Measurements from ENCODE around the gene PER3. TPM values are rescaled to one million over a fixed set of nuclear protein-coding genes. Genes with fewer than 3 reads are reported as not detected.
A peak's percentile ranks its signal among the peaks of the same experiment; 100 is the strongest.

The PER3 gene
- total and polyA plus RNA-seq, 8 donors = 4.6 to 13.9 (median 9.6) TPM

DNA sequence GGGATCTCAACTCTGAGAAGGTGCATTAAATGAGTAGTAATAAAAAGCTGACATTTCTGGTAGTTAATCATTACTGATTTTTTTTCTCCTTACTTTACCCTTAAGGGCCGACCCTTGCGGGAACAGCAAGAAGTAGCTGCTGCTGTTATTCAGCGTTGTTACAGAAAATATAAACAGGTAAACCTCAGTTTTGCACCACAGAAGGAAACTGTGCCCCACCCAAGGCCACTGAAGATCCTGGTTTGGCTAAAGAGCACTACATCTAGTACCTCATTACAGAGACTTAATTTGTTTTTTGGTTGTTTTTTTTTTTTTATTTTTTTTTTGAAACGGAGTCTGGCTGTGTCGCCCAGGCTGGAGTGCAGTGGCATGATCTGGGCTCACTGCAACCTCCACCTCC is 36.5 kb upstream of the PER3 start:
- ATAC-seq (no peak), FAIRE-seq (no peak)
- TF ChIP-seq, protein P1, sequence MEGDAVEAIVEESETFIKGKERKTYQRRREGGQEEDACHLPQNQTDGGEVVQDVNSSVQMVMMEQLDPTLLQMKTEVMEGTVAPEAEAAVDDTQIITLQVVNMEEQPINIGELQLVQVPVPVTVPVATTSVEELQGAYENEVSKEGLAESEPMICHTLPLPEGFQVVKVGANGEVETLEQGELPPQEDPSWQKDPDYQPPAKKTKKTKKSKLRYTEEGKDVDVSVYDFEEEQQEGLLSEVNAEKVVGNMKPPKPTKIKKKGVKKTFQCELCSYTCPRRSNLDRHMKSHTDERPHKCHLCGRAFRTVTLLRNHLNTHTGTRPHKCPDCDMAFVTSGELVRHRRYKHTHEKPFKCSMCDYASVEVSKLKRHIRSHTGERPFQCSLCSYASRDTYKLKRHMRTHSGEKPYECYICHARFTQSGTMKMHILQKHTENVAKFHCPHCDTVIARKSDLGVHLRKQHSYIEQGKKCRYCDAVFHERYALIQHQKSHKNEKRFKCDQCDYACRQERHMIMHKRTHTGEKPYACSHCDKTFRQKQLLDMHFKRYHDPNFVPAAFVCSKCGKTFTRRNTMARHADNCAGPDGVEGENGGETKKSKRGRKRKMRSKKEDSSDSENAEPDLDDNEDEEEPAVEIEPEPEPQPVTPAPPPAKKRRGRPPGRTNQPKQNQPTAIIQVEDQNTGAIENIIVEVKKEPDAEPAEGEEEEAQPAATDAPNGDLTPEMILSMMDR (IDR thresholded peaks at IDR 0.05) = no peak

DNA sequence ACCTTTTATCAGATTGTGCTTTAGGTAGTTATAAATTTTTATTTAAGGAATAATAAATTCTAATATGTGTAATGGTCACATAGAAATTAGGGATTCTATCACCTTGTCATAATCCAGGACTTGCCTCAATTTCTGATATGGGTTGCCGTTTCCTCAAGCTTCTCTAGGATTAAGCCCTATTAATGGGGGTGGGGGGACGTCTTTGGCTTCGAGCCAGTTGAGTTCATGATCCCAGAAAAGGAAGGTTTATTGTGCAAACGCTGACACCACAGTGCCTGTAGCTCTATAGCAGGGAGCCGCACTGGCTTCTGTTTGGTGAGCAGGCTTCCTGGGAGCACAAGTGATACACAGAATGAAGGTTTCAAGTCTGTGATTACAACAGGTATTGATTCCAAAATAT is 35.0 kb upstream of the PER3 start:
- Histone ChIP-seq H3K9me3 (no peaks in the 10 kb centered on the region), H3K27ac (no peak overlapping the region), H3K4me3 (no peak overlapping the region), H3K4me1 (no peaks in the 10 kb centered on the region), H3K27me3 (no peaks in the 10 kb centered on the region), H3K36me3 (no peaks in the 10 kb centered on the region)
- intact Hi-C loops (cut with DNase I) = no loop called here
- DNase-seq (no peak), FAIRE-seq (no peak), ATAC-seq (no peak)
- TF ChIP-seq, protein P1 (IDR thresholded peaks at IDR 0.05) = no peak
- 48 to 57% methylated on average over 5 of the region's 5 CpGs for WGBS, 2 donors

More for the DNA sequence above, 36.5 kb upstream of the PER3 start:
- H3K27me3 ChIP-seq = no peaks in the 10 kb centered on the region
- no peaks in the 10 kb centered on the region for H3K36me3 ChIP-seq
- H3K4me3 ChIP-seq = no peak overlapping the region
- intact Hi-C loops (cut with DNase I) = no loop called here
- H3K4me1 ChIP-seq = no peaks in the 10 kb centered on the region
- DNase-seq = no peak
- WGBS, 2 donors = 80% methylated on average over 5 of the region's 5 CpGs
- H3K27ac ChIP-seq = no peak overlapping the region
- H3K9me3 ChIP-seq = no peaks in the 10 kb centered on the region

DNA sequence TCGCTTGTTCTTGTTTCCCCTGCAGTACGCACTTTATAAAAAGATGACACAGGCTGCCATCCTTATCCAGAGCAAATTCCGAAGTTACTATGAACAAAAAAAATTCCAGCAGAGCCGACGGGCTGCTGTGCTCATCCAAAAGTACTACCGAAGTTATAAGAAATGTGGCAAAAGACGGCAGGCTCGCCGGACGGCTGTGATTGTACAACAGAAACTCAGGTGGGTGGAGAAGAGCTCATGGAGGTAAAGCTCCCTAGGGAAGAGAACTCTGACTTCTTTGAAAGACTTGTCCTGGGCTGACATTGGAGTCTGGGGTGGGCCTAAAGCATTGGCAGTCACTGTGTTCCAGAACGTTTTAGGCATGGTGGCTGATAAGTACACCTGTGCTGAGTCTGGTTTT is 32.9 kb upstream of the PER3 start:
- DNase-seq (no peak), ATAC-seq (no peak), FAIRE-seq (no peak)
- Histone ChIP-seq H3K4me3 (no peak overlapping the region), H3K9me3 (no peaks in the 10 kb centered on the region), H3K4me1 (no peaks in the 10 kb centered on the region), H3K36me3 (no peaks in the 10 kb centered on the region), H3K27me3 (no peaks in the 10 kb centered on the region), H3K27ac (no peak overlapping the region)
- TF ChIP-seq, protein P1 (IDR thresholded peaks at IDR 0.05) = no peak
- 82 to 90% methylated on average over 11 of the region's 11 CpGs for WGBS, 2 donors
- intact Hi-C loops (cut with DNase I) = loop anchor here in 1 of 3 donors (5.0 kb wide), 1 partner anchor 84 kb away; no protein-coding TSS in a partner anchor

- no peak overlapping the region for H3K4me3 ChIP-seq
- H3K27me3 ChIP-seq = no peaks in the 10 kb centered on the region
- H3K36me3 ChIP-seq = no peaks in the 10 kb centered on the region
- 8 to 11% methylated on average over 18 of the region's 18 CpGs for WGBS, 2 donors
- intact Hi-C loops (cut with DNase I) = loop anchor here in 2 of 3 donors (2.0 to 5.0 kb wide), 2 partner anchors 85 to 86 kb away; no protein-coding TSS in a partner anchor
- ATAC-seq (peak; percentile 86 to 95 (median 88)), FAIRE-seq (peak; percentile 64), DNase-seq (peak in 4 of 6 donors; percentile 33 to 72 (median 44))
- no peaks in the 10 kb centered on the region for H3K4me1 ChIP-seq
- H3K27ac ChIP-seq = no peak overlapping the region
- H3K9me3 ChIP-seq = no peaks in the 10 kb centered on the region
- TF ChIP-seq, protein P1 (IDR thresholded peaks at IDR 0.05) = peak in 3 of 4 donors; percentile 36 to 70 (median 64)
Measured at GRCh38 chr1:7752512-7753417, 31.3 kb upstream of the PER3 start.

DNA sequence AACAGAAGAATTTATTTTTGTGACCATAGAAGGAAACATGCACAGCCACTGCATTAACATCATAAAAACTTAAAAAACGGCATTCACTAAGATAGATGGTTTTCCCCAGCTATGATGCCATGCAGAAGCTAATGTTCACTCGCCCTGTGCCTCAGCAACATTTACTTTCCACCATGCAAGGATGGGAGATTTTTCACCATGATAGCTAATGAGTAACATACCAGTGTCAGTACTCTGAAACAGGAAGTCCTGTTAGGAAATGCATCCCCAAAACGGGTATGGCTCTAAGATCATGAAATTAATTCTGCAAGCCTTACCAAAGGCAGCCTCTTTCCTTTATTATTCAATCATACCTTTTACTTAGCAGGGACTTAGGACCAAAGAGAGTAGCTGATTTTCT is 30.4 kb upstream of the PER3 start:
- Histone ChIP-seq H3K27ac (no peak overlapping the region), H3K4me1 (no peaks in the 10 kb centered on the region), H3K27me3 (no peaks in the 10 kb centered on the region), H3K36me3 (no peaks in the 10 kb centered on the region), H3K9me3 (no peaks in the 10 kb centered on the region), H3K4me3 (no peak overlapping the region)
- no peak for DNase-seq
- FAIRE-seq = no peak
- intact Hi-C loops (cut with DNase I) = loop anchor here in 2 of 3 donors (2.0 to 5.0 kb wide), 2 partner anchors 86 to 87 kb away; no protein-coding TSS in a partner anchor
- whole genome bisulfite sequencing, 2 donors = 60 to 69% methylated on average over 3 of the region's 3 CpGs
- TF ChIP-seq, protein P1 (IDR thresholded peaks at IDR 0.05) = no peak
- no peak for ATAC-seq

Data from pancreas (tissue), 10 donors.